Endothelial cell of coronary artery (primary cell): Measurements from ENCODE around the gene MPEG1. TPM values are rescaled to one million over a fixed set of nuclear protein-coding genes. Genes with fewer than 3 reads are reported as not detected.

Source experiments
- total RNA-seq: library from RNA; depleted of rRNA; stranded (reverse); fragments of >200 nt; gene quantifications from 2 replicates; pipeline ENCODE4 v1.2.3, GENCODE V29; 2014

Gene MPEG1
- total RNA-seq: not detected in 2 replicates

GRCh38 chr11:59212744-59213631 lies at the start of gene MPEG1:
Gene MPEG1 (minus strand): TSS chr11:59212927. CDS start chr11:59212865, 62 bp downstream.

GRCh38 chr11:59171508-59172322 lies 41.0 kb downstream of the MPEG1 start, which contains the start of gene DTX4:
Gene DTX4 (plus strand): TSS chr11:59172132. CDS start chr11:59172596, 464 bp downstream.

Other genes starting within 250 kb of the MPEG1 start
- gene GLYATL1B, start 126.6 kb downstream of the MPEG1 start, total RNA-seq: not detected in 2 replicates
- gene FAM111B, start 105.7 kb downstream of the MPEG1 start, total RNA-seq: 6.3 and 12.1 TPM in 2 replicates
- 35.5 and 37.2 TPM in 2 replicates for gene FAM111A, start 70.1 kb downstream of the MPEG1 start, total RNA-seq
- gene DTX4, start 40.8 kb downstream of the MPEG1 start, total RNA-seq: 0.18 and 1.2 TPM in 2 replicates
- gene OR5AN1, start 146.0 kb upstream of the MPEG1 start, total RNA-seq: not detected in 2 replicates
- gene OR5A2, start 213.5 kb upstream of the MPEG1 start, total RNA-seq: not detected in 2 replicates
- gene OR5A1, start 223.5 kb upstream of the MPEG1 start, total RNA-seq: not detected in 2 replicates
- gene OR4D6, start 244.0 kb upstream of the MPEG1 start, total RNA-seq: not detected in 2 replicates